ENCODE results near the gene PRUNE2. TPM values are rescaled to one million over a fixed set of nuclear protein-coding genes. Genes with fewer than 3 reads are reported as not detected.

Gene PRUNE2
- total RNA-seq, 2 donors from 2014 or later, result 12.1 to 90.0 TPM

DNA sequence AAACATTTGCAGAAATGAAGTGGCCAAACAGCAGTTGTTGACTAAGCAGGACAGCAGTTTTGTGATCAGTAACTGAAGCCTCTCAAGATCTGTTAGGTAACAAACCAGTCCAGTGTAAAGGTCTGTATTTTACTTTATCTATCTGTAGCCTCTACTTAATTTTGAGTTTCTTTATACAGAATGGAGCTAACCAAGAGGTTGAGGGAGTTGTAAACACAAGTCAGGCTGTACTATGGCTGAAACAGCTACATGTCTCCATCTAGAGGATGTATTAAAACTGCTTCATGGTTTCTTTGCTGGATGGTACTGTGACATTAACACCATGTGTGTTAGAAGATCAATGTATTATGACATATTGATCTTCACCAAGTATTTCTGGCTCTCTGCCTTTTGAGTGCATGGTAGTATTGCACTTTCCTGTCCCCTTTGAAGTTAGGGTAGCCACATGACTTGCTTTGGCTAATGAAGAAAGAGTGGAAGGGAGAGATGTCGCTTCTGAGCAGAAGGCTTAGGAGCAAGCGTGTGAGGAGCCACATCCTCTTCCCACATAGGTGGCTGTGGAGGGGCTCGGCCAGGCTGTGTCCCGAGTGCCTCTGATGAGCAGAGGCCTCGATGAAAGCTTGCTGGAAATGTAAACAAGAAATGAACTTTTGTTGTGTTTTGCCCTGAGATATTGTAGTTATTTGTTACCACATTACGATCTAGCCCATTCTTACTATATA is 247.2 kb downstream of the PRUNE2 start:
- H3K4me3 ChIP-seq, result no peak overlapping the region
- no peaks in the 10 kb centered on the region for H3K36me3 ChIP-seq
- TF ChIP-seq CTCF (IDR thresholded peaks at IDR 0.05), result peak; percentile 53
- no peak overlapping the region for H3K27ac ChIP-seq
- no peaks in the 10 kb centered on the region for H3K4me1 ChIP-seq
- H3K27me3 ChIP-seq, result no peaks in the 10 kb centered on the region
- no peak for DNase-seq
- H3K9ac ChIP-seq (ENCODE audit: low read depth in 2 of 2, low read length in 2 of 2), result no peak overlapping the region
- intact Hi-C loops (cut with DNase I), result loop anchor here (10.0 kb wide), 1 partner anchor 74 kb away; no protein-coding TSS in a partner anchor
- no peaks in the 10 kb centered on the region for H3K9me3 ChIP-seq

GRCh38 chr9:76657265-76657664 is 248.6 kb downstream of the PRUNE2 start:
- intact Hi-C loops (cut with DNase I), result loop anchor here (10.0 kb wide), 1 partner anchor 72 kb away; no protein-coding TSS in a partner anchor
- Histone ChIP-seq H3K36me3 (no peaks in the 10 kb centered on the region), H3K9me3 (no peaks in the 10 kb centered on the region), H3K27ac (no peak overlapping the region), H3K4me3 (no peak overlapping the region), H3K9ac (ENCODE audit: low read depth in 2 of 2, low read length in 2 of 2) (no peak overlapping the region), H3K4me1 (no peaks in the 10 kb centered on the region), H3K27me3 (no peaks in the 10 kb centered on the region)
- TF ChIP-seq CTCF (IDR thresholded peaks at IDR 0.05), result no peak
- no peak for DNase-seq

- no peak for TF ChIP-seq CTCF (IDR thresholded peaks at IDR 0.05)
- no peak overlapping the region for H3K27ac ChIP-seq
- H3K9me3 ChIP-seq, result no peaks in the 10 kb centered on the region
- no peak overlapping the region for H3K9ac ChIP-seq (ENCODE audit: low read depth in 2 of 2, low read length in 2 of 2)
- H3K27me3 ChIP-seq, result no peaks in the 10 kb centered on the region
- H3K4me3 ChIP-seq, result no peak overlapping the region
- H3K4me1 ChIP-seq, result peaks cover 6% of the 10 kb centered on the region
- DNase-seq, result no peak
- intact Hi-C loops (cut with DNase I), result loop anchor here (10.0 kb wide), 1 partner anchor 71 kb away; no protein-coding TSS in a partner anchor
- H3K36me3 ChIP-seq, result no peaks in the 10 kb centered on the region
Observed at GRCh38 chr9:76655971-76656370, 249.9 kb downstream of the PRUNE2 start.

GRCh38 chr9:76655121-76655541 is 250.8 kb downstream of the PRUNE2 start:
- Histone ChIP-seq H3K36me3 (no peaks in the 10 kb centered on the region), H3K9ac (ENCODE audit: low read depth in 2 of 2, low read length in 2 of 2) (no peak overlapping the region), H3K4me1 (peaks cover 6% of the 10 kb centered on the region), H3K9me3 (no peaks in the 10 kb centered on the region), H3K27ac (no peak overlapping the region), H3K4me3 (no peak overlapping the region), H3K27me3 (no peaks in the 10 kb centered on the region)
- no peak for TF ChIP-seq CTCF (IDR thresholded peaks at IDR 0.05)
- DNase-seq, result no peak
- intact Hi-C loops (cut with DNase I), result loop anchor here (10.0 kb wide), 1 partner anchor 70 kb away; no protein-coding TSS in a partner anchor

DNA sequence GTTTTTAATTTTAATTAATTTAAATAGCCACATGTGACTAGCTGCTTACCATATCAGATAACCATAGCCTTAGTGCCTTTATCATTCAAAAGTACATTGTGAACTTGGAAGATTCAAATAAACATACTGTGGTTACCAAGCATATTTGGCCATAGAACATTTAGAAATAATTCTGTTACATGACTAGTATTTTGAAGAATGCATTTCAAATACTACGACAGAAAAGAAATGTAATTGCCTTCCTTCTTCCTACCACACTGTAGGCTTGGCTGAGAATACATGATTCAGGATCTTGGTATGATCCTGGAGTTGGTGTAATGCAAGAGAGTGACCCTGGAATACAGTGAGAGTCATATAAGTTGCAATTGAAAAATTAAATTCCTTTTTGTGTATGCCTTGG is 251.3 kb downstream of the PRUNE2 start:
- intact Hi-C loops (cut with DNase I), result loop anchor here (10.0 kb wide), 1 partner anchor 70 kb away; no protein-coding TSS in a partner anchor
- Histone ChIP-seq H3K4me1 (peaks cover 6% of the 10 kb centered on the region), H3K27ac (peak overlapping the region; percentile 5), H3K27me3 (no peaks in the 10 kb centered on the region), H3K9ac (ENCODE audit: low read depth in 2 of 2, low read length in 2 of 2) (no peak overlapping the region), H3K9me3 (no peaks in the 10 kb centered on the region), H3K36me3 (no peaks in the 10 kb centered on the region), H3K4me3 (no peak overlapping the region)
- no peak for DNase-seq
- no peak for TF ChIP-seq CTCF (IDR thresholded peaks at IDR 0.05)
